CD14-positive monocyte (primary cell): ENCODE measurements around the gene PCCA. TPM values are rescaled to one million over a fixed set of nuclear protein-coding genes. Genes with fewer than 3 reads are reported as not detected.

Source experiments
- DNase-seq, 3 donors: peaks; one replicate each; pipeline ENCODE4 v3.0.0-alpha.2; 2011 to 2022
- H2AFZ ChIP-seq: 2 replicates; pipeline ENCODE4 v1.6.0; 2012; ENCODE audit warnings: mild to moderate bottlenecking, low read depth, low read length, inconsistent platforms; ENCODE audit not compliant: insufficient read depth, poor library complexity, severe bottlenecking
- H3K27ac ChIP-seq, 2 donors: 1 replicate in 1 of 2; 2 replicates in 1 of 2; pipeline ENCODE4 v1.5.1; 2012 to 2013; ENCODE audit warnings: low read length in 2 of 2, control low read depth in 1 of 2, inconsistent platforms in 1 of 2, low read depth in 1 of 2, mild to moderate bottlenecking in 1 of 2
- H3K27me3 ChIP-seq, 2 donors: one replicate each; pipeline versions ENCODE4 v1.6.0 to v1.6.1; 2011 to 2013; ENCODE audit warnings: low read length in 2 of 2; ENCODE audit not compliant: control insufficient read depth in 2 of 2, insufficient read depth in 2 of 2
- H3K36me3 ChIP-seq, 2 donors: replicated peaks in 1 of 2; 1 replicate in 1 of 2; 2 replicates in 1 of 2; pipeline versions ENCODE4 v1.5.1 to v1.6.1; 2012 to 2013; ENCODE audit warnings: low read length in 2 of 2, control low read depth in 1 of 2, inconsistent platforms in 1 of 2, mild to moderate bottlenecking in 1 of 2; ENCODE audit not compliant: insufficient read depth in 2 of 2, control insufficient read depth in 1 of 2
- H3K4me1 ChIP-seq, 2 donors: 1 replicate in 1 of 2; 2 replicates in 1 of 2; pipeline versions ENCODE4 v1.5.1 to v1.6.1; 2012 to 2013; ENCODE audit warnings: low read length in 2 of 2, control low read depth in 1 of 2, inconsistent platforms in 1 of 2, mild to moderate bottlenecking in 1 of 2, moderate library complexity in 1 of 2; ENCODE audit not compliant: insufficient read depth in 2 of 2, control insufficient read depth in 1 of 2
- H3K4me2 ChIP-seq: replicated peaks from 2 replicates; pipeline ENCODE3; 2012; ENCODE audit warnings: low read length, moderate library complexity, mild to moderate bottlenecking; ENCODE audit not compliant: poor library complexity, severe bottlenecking; ENCODE audit errors: extremely low read depth
- H3K4me3 ChIP-seq, 3 experiments: fragments of 200-600 bp in 1 of 3; sonication (generic) in 1 of 3; replicated peaks in 1 of 3; 1 replicate in 2 of 3; 2 replicates in 1 of 3; pipeline ENCODE4 v1.5.1; 2011 to 2013; ENCODE audit warnings: low read length in 3 of 3, mild to moderate bottlenecking in 3 of 3, control low read depth in 2 of 3, low read depth in 2 of 3, inconsistent platforms in 1 of 3, moderate library complexity in 1 of 3
- H3K79me2 ChIP-seq: 2 replicates; pipeline ENCODE4 v1.6.0; 2012; ENCODE audit warnings: mild to moderate bottlenecking, control low read depth, inconsistent platforms, low read length, moderate library complexity; ENCODE audit not compliant: insufficient read depth
- H3K9ac ChIP-seq: 2 replicates; pipeline ENCODE4 v1.6.0; 2017; ENCODE audit warnings: low read length, mild to moderate bottlenecking; ENCODE audit not compliant: insufficient read depth, poor library complexity, severe bottlenecking
- H3K9me3 ChIP-seq, 2 donors: replicated peaks in 1 of 2; 1 replicate in 1 of 2; 2 replicates in 1 of 2; pipeline versions ENCODE4 v1.5.1 to v1.6.1; 2012 to 2013; ENCODE audit warnings: low read length in 2 of 2, control low read depth in 1 of 2; ENCODE audit not compliant: control insufficient read depth in 1 of 2, insufficient read depth in 1 of 2
- H4K20me1 ChIP-seq: 2 replicates; pipeline ENCODE4 v1.6.0; 2012; ENCODE audit warnings: mild to moderate bottlenecking, low read length, control low read depth, moderate library complexity; ENCODE audit not compliant: insufficient read depth
- H3K27ac Mint-ChIP-seq, 7 donors: one replicate each; pipeline ENCODE4 v1.8.0; 2020; ENCODE audit warnings: mild to moderate bottlenecking in 7 of 7, mixed read lengths in 7 of 7, moderate library complexity in 6 of 7, inconsistent platforms in 2 of 7
- H3K27me3 Mint-ChIP-seq, 3 donors: one replicate each; pipeline ENCODE4 v1.8.0; 2021 to 2022; ENCODE audit warnings: low read depth in 3 of 3, mild to moderate bottlenecking in 3 of 3, mixed read lengths in 3 of 3, moderate library complexity in 3 of 3, inconsistent platforms in 1 of 3
- H3K36me3 Mint-ChIP-seq, 2 donors: one replicate each; pipeline ENCODE4 v1.8.0; 2020; ENCODE audit warnings: mixed read lengths in 2 of 2, inconsistent platforms in 1 of 2, mild to moderate bottlenecking in 1 of 2
- H3K4me1 Mint-ChIP-seq: one replicate; pipeline ENCODE4 v1.8.0; 2020; ENCODE audit warnings: mild to moderate bottlenecking, mixed read lengths
- H3K4me3 Mint-ChIP-seq, 2 donors: one replicate each; pipeline ENCODE4 v1.8.0; 2020; ENCODE audit warnings: mild to moderate bottlenecking in 2 of 2, mixed read lengths in 2 of 2, moderate library complexity in 1 of 2
- H3K9me3 Mint-ChIP-seq, 7 donors: one replicate each; pipeline ENCODE4 v1.8.0; 2020 to 2022; ENCODE audit warnings: mixed read lengths in 7 of 7, mild to moderate bottlenecking in 6 of 7, moderate library complexity in 6 of 7, inconsistent platforms in 2 of 7
- CTCF ChIP-seq: fragments of 200-600 bp; IDR thresholded peaks from one replicate; pipeline ENCODE4 v1.8.0; 2022; ENCODE audit warnings: antibody characterized with exemption, mild to moderate bottlenecking
- whole genome bisulfite sequencing: methylation state at CpG from one replicate; pipeline ENCODE4 v1.1.5; 2013; ENCODE audit warnings: missing lambda C conversion rate; ENCODE audit not compliant: insufficient coverage; 5-methylcytosine and 5-hydroxymethylcytosine counted together
- intact Hi-C, 2 donors: fragments of 100-400 bp; cut with micrococcal nuclease; formaldehyde crosslinking; loops; one replicate each; pipeline versions ENCODE4 v1.15.0 to v1.15.1; 2023
- polyA plus RNA-seq, 3 donors: library from polyadenylated mRNA; depleted of rRNA in 1 of 3; unstranded in 2 of 3; stranded (reverse) in 1 of 3; fragments of 300-500 nt in 2 of 3; fragments of >200 nt in 1 of 3; fragmentation: Illumina TruSeq in 2 of 3; gene quantifications; 1 replicate in 2 of 3; 2 replicates in 1 of 3; pipeline ENCODE4 v1.2.3, GENCODE V29; 2012 to 2021

PCCA gene
- polyA plus RNA-seq, 3 donors, result 4.4 to 13.5 (median 11.9) TPM

DNA sequence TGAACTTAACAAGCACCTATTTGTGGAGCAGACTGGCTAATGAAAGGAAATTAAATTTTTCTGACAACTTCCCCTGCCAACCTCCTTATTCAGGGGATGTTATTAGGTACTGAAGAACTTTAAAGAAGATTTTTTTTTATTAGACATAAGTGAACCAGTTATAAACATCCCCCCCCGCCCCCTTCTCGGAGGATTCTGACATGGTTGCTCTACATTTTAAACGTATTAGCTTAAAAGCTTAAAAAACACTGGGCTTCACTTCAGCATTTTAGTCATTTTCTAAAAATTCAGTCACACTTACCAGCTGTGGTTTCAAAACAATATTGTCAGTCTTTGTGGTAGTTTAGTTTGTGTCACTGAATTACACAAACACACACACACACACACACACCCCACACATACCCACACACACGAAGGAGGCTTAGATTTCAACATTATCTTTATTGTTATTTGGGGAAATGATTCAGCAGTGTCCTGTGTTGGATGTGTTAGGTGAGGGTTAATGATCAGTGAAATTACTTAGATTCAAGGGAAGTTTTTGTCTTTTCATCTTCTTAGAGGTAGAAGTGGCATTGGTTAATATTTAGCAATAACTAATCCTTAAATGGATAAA, 145.7 kb downstream of the PCCA start:
- Mint-ChIP-seq H3K27me3 (no peaks in the 10 kb centered on the region), H3K4me3 (no peak overlapping the region), H3K27ac (peak overlapping the region in 4 of 7 donors; percentile 7 to 41 (median 9)), H3K9me3 (peaks cover 0 to 2% (median 0%) of the 10 kb centered on the region in 7 donors), H3K4me1 (peaks cover 25% of the 10 kb centered on the region), H3K36me3 (peaks cover under 1% of the 10 kb centered on the region in 2 donors)
- no peaks in the 10 kb centered on the region for H4K20me1 ChIP-seq
- no peaks in the 10 kb centered on the region for H3K79me2 ChIP-seq
- H3K9me3 ChIP-seq, result no peaks in the 10 kb centered on the region
- peaks cover 17 to 25% of the 10 kb centered on the region in 2 donors for H3K4me1 ChIP-seq
- no CpG with 5 or more reads among the region's 4 CpGs for WGBS
- TF ChIP-seq CTCF, result no peak
- H3K9ac ChIP-seq, result no peak overlapping the region
- H3K36me3 ChIP-seq, result no peaks in the 10 kb centered on the region
- H3K4me3 ChIP-seq, result no peak overlapping the region
- intact Hi-C loops, result no loop called here
- no peak overlapping the region for H3K27ac ChIP-seq
- peak in 2 of 3 donors; percentile 13 to 35 for DNase-seq
- no peaks in the 10 kb centered on the region for H3K27me3 ChIP-seq
- H3K4me2 ChIP-seq, result no peak overlapping the region
- no peak overlapping the region for H2AFZ ChIP-seq

- DNase-seq, result peak; percentile 66 to 84 (median 79)
- intact Hi-C loops, result no loop called here
- Mint-ChIP-seq H3K4me1 (peaks cover 25% of the 10 kb centered on the region), H3K9me3 (peaks cover 0 to 2% (median 0%) of the 10 kb centered on the region in 7 donors), H3K4me3 (peak overlapping the region in 1 of 2 donors; percentile 62), H3K27me3 (no peaks in the 10 kb centered on the region), H3K36me3 (peaks cover 3% of the 10 kb centered on the region in 2 donors), H3K27ac (peak overlapping the region; percentile 9 to 72 (median 34))
- peaks cover 17 to 25% of the 10 kb centered on the region in 2 donors for H3K4me1 ChIP-seq
- WGBS, result 0% methylated on average over 1 of the region's 5 CpGs
- TF ChIP-seq CTCF, result peak; percentile 61
- no peaks in the 10 kb centered on the region for H3K36me3 ChIP-seq
- peak overlapping the region in 1 of 2 donors; percentile 60 for H3K27ac ChIP-seq
- H2AFZ ChIP-seq, result no peak overlapping the region
- no peaks in the 10 kb centered on the region for H3K79me2 ChIP-seq
- H3K9ac ChIP-seq, result no peak overlapping the region
- no peaks in the 10 kb centered on the region for H4K20me1 ChIP-seq
- no peaks in the 10 kb centered on the region for H3K9me3 ChIP-seq
- peak overlapping the region; percentile 54 for H3K4me2 ChIP-seq
- peak overlapping the region in 2 of 3 experiments; percentile 12 to 55 for H3K4me3 ChIP-seq
- H3K27me3 ChIP-seq, result no peaks in the 10 kb centered on the region
Observed at GRCh38 chr13:100235311-100235901, 146.5 kb downstream of the PCCA start.
